HepG2 (cell line): ENCODE data around the gene NT5C. TPM values are rescaled to one million over a fixed set of nuclear protein-coding genes. Genes with fewer than 3 reads are reported as not detected.
A peak's percentile ranks its signal among the peaks of the same experiment; 100 is the strongest.

ENCODE experiments used
- ATF3 ChIP-seq: sonication (generic); formaldehyde crosslinking; IDR thresholded peaks from 2 replicates; pipeline ENCODE4 v1.4.0; 2020; ENCODE audit warnings: missing genetic modification reagents
- CBX5 ChIP-seq: sonication (generic); formaldehyde crosslinking; IDR thresholded peaks from 2 replicates; pipeline ENCODE4 v1.4.0; 2020; ENCODE audit warnings: missing genetic modification reagents, borderline replicate concordance
- EZH2 ChIP-seq: conservative IDR thresholded peaks from 2 replicates; pipeline ENCODE4 v1.6.1; 2012; ENCODE audit warnings: mild to moderate bottlenecking, low read depth, low read length, moderate library complexity
- HOXA3 ChIP-seq: sonication (generic); formaldehyde crosslinking; IDR thresholded peaks from 2 replicates; pipeline ENCODE4 v1.5.0; 2020; ENCODE audit warnings: missing genetic modification reagents
- KDM5A ChIP-seq: fragments of 200-600 bp; sonication (generic); IDR thresholded peaks from 2 replicates; pipeline ENCODE4 v1.7.0; 2018; ENCODE audit warnings: antibody characterized with exemption, mild to moderate bottlenecking, low read length, borderline replicate concordance
- MLXIP ChIP-seq: sonication (generic); formaldehyde crosslinking; IDR thresholded peaks from 2 replicates; pipeline ENCODE4 v1.9.0; 2021; ENCODE audit warnings: missing genetic modification reagents, borderline replicate concordance
- PATZ1 ChIP-seq: sonication (generic); formaldehyde crosslinking; IDR thresholded peaks from 2 replicates; pipeline ENCODE4 v1.4.0; 2020; ENCODE audit warnings: missing genetic modification reagents
- PCBP1 ChIP-seq: fragments of 200-400 bp; formaldehyde crosslinking; IDR thresholded peaks from 2 replicates; pipeline ENCODE4 v1.6.1; 2017; ENCODE audit warnings: mild to moderate bottlenecking, low read depth, low read length, borderline replicate concordance
- RORA ChIP-seq: sonication (generic); formaldehyde crosslinking; IDR thresholded peaks from 2 replicates; pipeline ENCODE4 v1.5.0; 2020; ENCODE audit warnings: mild to moderate bottlenecking, missing genetic modification reagents, moderate library complexity
- TAF15 ChIP-seq: fragments of 200-400 bp; formaldehyde crosslinking; IDR thresholded peaks from one replicate; pipeline ENCODE4 v1.6.1; 2018; ENCODE audit warnings: mild to moderate bottlenecking, low read depth, low read length; ENCODE audit not compliant: poor library complexity, severe bottlenecking
- TBX2 ChIP-seq: sonication (generic); formaldehyde crosslinking; IDR thresholded peaks from 2 replicates; pipeline ENCODE4 v1.5.0; 2020; ENCODE audit warnings: missing genetic modification reagents, mild to moderate bottlenecking, borderline replicate concordance
- ZC3H13 ChIP-seq: sonication (generic); formaldehyde crosslinking; IDR thresholded peaks from 2 replicates; pipeline ENCODE4 v1.8.1; 2023; ENCODE audit warnings: mild to moderate bottlenecking, missing genetic modification reagents, moderate library complexity
- ZFY ChIP-seq: sonication (generic); formaldehyde crosslinking; IDR thresholded peaks from 2 replicates; pipeline ENCODE4 v1.4.0; 2020; ENCODE audit warnings: missing genetic modification reagents
- ZNF142 ChIP-seq: sonication (generic); formaldehyde crosslinking; IDR thresholded peaks from 2 replicates; pipeline ENCODE4 v1.4.0; 2020; ENCODE audit warnings: missing genetic modification reagents
- ZNF329 ChIP-seq: sonication (generic); formaldehyde crosslinking; IDR thresholded peaks from 2 replicates; pipeline ENCODE4 v1.9.0; 2021; ENCODE audit warnings: low read depth, mild to moderate bottlenecking, missing genetic modification reagents
- ZNF746 ChIP-seq: sonication (generic); formaldehyde crosslinking; IDR thresholded peaks from 2 replicates; pipeline ENCODE4 v1.8.0; 2022; ENCODE audit warnings: mild to moderate bottlenecking, missing genetic modification reagents
- ZSCAN22 ChIP-seq: sonication (generic); formaldehyde crosslinking; IDR thresholded peaks from 2 replicates; pipeline ENCODE4 v1.4.0; 2020; ENCODE audit warnings: mild to moderate bottlenecking, missing genetic modification reagents
- polyA plus RNA-seq, 8 experiments: library from polyadenylated mRNA; depleted of rRNA in 3 of 8; stranded (reverse) in 7 of 8; unstranded in 1 of 8; fragments of >200 nt; fragmentation: Illumina TruSeq in 4 of 8; extraction: Trizol in 4 of 8; gene quantifications; 2 replicates each; pipeline versions ENCODE4 v1.2.1 to v1.2.3, GENCODE V29; 2011 to 2016; ENCODE audit warnings: low read depth in 4 of 8, missing spikeins in 1 of 8, mixed read lengths in 1 of 8; ENCODE audit not compliant: insufficient read depth in 1 of 8
- total RNA-seq, 5 experiments: library from RNA; depleted of rRNA; stranded (reverse); fragments of >200 nt; fragmentation: Illumina TruSeq; extraction: Trizol; gene quantifications; 2 replicates each; pipeline ENCODE4 v1.2.3, GENCODE V29; 2016; ENCODE audit warnings: low read depth in 1 of 5

Gene NT5C
- total and polyA plus RNA-seq, 2 of the 13 experiments (the other 11 are each of a cell fraction or from before 2014, with no cell fraction given) = 42.8 to 48.6 TPM

GRCh38 chr17:75087558-75088453 lies 43.7 kb downstream of the NT5C start, which contains the start of gene SLC16A5 (continued):
- TF ChIP-seq ZFY (CRISPR knock-in tag) = peak; percentile 78
- TF ChIP-seq TAF15 = no peak
- TF ChIP-seq PCBP1 = no peak; the same call in 1 of the 2 replicates
- no peak for TF ChIP-seq ZSCAN22 (CRISPR knock-in tag)
- TF ChIP-seq TBX2 (CRISPR knock-in tag) = no peak
- TF ChIP-seq ZC3H13 (CRISPR knock-in tag) = 0 out of 2 replicates have a peak, but pooled peaks have one; percentile 58
- no peak for TF ChIP-seq KDM5A
- TF ChIP-seq ATF3 (CRISPR knock-in tag) = no peak
- no peak for TF ChIP-seq RORA (CRISPR knock-in tag)
- no peak for TF ChIP-seq EZH2
- TF ChIP-seq PATZ1 = peak; percentile 82
- peak; percentile 54; the same call in 1 of the 2 replicates for TF ChIP-seq ZNF142 (CRISPR knock-in tag)
- TF ChIP-seq ZNF746 (CRISPR knock-in tag) = no peak; the same call in 1 of the 2 replicates
- peak; percentile 33; the same call in 1 of the 2 replicates for TF ChIP-seq CBX5
- TF ChIP-seq HOXA3 (CRISPR knock-in tag) = peak; percentile 51; the same call in 1 of the 2 replicates
- no peak for TF ChIP-seq MLXIP (CRISPR knock-in tag)
- no peak for TF ChIP-seq ZNF329 (CRISPR knock-in tag)
